DOHH2 (cell line): ENCODE results near the gene PHC3.

Experiments
- H3F3A ChIP-seq: fragments of 200-600 bp; sonication (generic), shearing (Covaris generic); 2 replicates; pipeline ENCODE4 v1.6.0; 2016; ENCODE audit warnings: antibody characterized with exemption, mild to moderate bottlenecking; ENCODE audit not compliant: control insufficient read depth, insufficient read depth
- H3K27ac ChIP-seq: fragments of 200-600 bp; sonication (generic); 2 replicates; pipeline ENCODE4 v1.5.1; 2014; ENCODE audit warnings: low read depth, mild to moderate bottlenecking, low read length, moderate library complexity
- H3K27me3 ChIP-seq: fragments of 200-600 bp; sonication (generic); 2 replicates; pipeline ENCODE4 v1.6.1; 2014; ENCODE audit warnings: mild to moderate bottlenecking, low read length, mixed read lengths; ENCODE audit not compliant: control insufficient read depth
- H3K36me3 ChIP-seq: fragments of 200-600 bp; sonication (generic); 2 replicates; pipeline ENCODE4 v1.6.1; 2014; ENCODE audit warnings: mild to moderate bottlenecking, low read length, moderate library complexity, mixed read lengths; ENCODE audit not compliant: control insufficient read depth
- H3K4me1 ChIP-seq: fragments of 200-600 bp; sonication (generic); 2 replicates; pipeline ENCODE4 v1.6.1; 2014; ENCODE audit warnings: mild to moderate bottlenecking, low read length, mixed read lengths; ENCODE audit not compliant: control insufficient read depth
- H3K4me2 ChIP-seq: fragments of 200-600 bp; sonication (generic); 2 replicates; pipeline ENCODE4 v1.6.0; 2014; ENCODE audit warnings: mild to moderate bottlenecking, low read length, moderate library complexity
- H3K4me3 ChIP-seq: fragments of 200-600 bp; sonication (generic); 2 replicates; pipeline ENCODE4 v1.5.1; 2014; ENCODE audit warnings: mild to moderate bottlenecking, low read length, mixed read lengths
- H3K79me2 ChIP-seq: fragments of 200-600 bp; sonication (generic); 2 replicates; pipeline ENCODE4 v1.6.1; 2014; ENCODE audit warnings: mild to moderate bottlenecking, low read length, mixed read lengths; ENCODE audit not compliant: control insufficient read depth
- H3K9me2 ChIP-seq: fragments of 200-600 bp; sonication (generic); replicated peaks from 2 replicates; pipeline ENCODE4 v1.6.1; 2014; ENCODE audit warnings: mild to moderate bottlenecking, low read length, mixed read lengths; ENCODE audit not compliant: control insufficient read depth
- H3K9me3 ChIP-seq: fragments of 200-600 bp; sonication (generic); 2 replicates; pipeline ENCODE4 v1.6.1; 2014; ENCODE audit warnings: antibody characterized with exemption, low read length, mixed read lengths; ENCODE audit not compliant: control insufficient read depth, insufficient read depth
- H4K20me1 ChIP-seq: fragments of 200-600 bp; sonication (generic); 2 replicates; pipeline ENCODE4 v1.6.0; 2014; ENCODE audit warnings: low read depth, mild to moderate bottlenecking, antibody characterized with exemption, low read length, moderate library complexity; ENCODE audit not compliant: control insufficient read depth, insufficient read depth
- EZH2phosphoT487 ChIP-seq: fragments of 200-600 bp; sonication (generic); IDR thresholded peaks from 2 replicates; pipeline ENCODE4 v1.6.1; 2017; ENCODE audit warnings: borderline replicate concordance, mild to moderate bottlenecking, antibody characterized with exemption, low read length, moderate library complexity, mixed read lengths
- TF ChIP-seq, protein P1 (sequence below): fragments of 200-600 bp; sonication (generic); IDR thresholded peaks from one replicate; pipeline ENCODE4 v1.5.1; 2014; ENCODE audit warnings: antibody characterized with exemption, mild to moderate bottlenecking, low read depth, low read length; ENCODE audit not compliant: poor library complexity, severe bottlenecking

The PHC3 gene

DNA sequence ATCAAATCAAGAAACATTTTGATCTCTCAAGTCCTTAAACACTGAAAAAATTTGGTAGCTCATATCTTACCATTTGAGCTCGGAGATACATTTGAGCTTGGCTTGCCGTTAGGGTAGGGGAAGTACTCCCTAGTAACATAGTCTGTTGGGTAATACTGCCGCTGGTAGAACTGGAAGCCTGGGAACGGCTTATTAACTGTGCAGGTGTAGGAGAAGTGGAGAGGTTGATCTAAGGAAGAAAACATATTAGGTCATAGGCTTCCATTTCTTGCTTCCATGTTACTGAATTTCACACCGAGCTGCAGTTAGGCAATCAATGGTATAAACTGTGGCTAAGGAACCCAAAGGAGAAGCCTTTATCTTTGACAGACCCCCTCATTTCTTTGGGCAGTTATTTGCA lies 32.5 kb downstream of the PHC3 start:
- Histone ChIP-seq H3F3A (no peaks in the 10 kb centered on the region), H3K36me3 (peaks cover 61% of the 10 kb centered on the region), H3K4me3 (no peak overlapping the region), H3K27ac (no peak overlapping the region), H3K27me3 (no peaks in the 10 kb centered on the region), H3K4me1 (peaks cover 34% of the 10 kb centered on the region), H3K9me2 (no peaks in the 10 kb centered on the region), H3K9me3 (no peaks in the 10 kb centered on the region), H3K4me2 (no peak overlapping the region), H3K79me2 (peaks cover 78% of the 10 kb centered on the region), H4K20me1 (no peaks in the 10 kb centered on the region)
- TF ChIP-seq, protein P1, sequence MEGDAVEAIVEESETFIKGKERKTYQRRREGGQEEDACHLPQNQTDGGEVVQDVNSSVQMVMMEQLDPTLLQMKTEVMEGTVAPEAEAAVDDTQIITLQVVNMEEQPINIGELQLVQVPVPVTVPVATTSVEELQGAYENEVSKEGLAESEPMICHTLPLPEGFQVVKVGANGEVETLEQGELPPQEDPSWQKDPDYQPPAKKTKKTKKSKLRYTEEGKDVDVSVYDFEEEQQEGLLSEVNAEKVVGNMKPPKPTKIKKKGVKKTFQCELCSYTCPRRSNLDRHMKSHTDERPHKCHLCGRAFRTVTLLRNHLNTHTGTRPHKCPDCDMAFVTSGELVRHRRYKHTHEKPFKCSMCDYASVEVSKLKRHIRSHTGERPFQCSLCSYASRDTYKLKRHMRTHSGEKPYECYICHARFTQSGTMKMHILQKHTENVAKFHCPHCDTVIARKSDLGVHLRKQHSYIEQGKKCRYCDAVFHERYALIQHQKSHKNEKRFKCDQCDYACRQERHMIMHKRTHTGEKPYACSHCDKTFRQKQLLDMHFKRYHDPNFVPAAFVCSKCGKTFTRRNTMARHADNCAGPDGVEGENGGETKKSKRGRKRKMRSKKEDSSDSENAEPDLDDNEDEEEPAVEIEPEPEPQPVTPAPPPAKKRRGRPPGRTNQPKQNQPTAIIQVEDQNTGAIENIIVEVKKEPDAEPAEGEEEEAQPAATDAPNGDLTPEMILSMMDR = no peak
- no peak for TF ChIP-seq EZH2phosphoT487

DNA sequence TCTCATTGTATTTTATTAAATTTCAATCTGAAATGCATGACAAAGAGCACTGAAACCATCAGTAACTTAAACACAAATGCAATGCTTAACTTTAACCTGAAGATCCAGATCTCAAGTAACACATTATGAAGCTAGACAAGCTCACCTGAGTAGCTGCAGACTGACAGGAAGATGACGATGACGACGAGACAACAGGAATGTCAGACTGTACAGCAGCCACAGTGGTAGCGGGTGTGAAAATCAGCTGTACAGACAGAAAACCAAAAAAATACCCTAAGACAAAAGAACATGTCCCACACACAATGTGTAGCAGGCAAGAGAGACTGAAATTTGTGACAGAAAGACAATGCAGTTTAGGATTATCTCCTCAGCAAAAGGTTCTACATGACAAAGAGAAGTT lies 36.3 kb downstream of the PHC3 start:
- Histone ChIP-seq H3K27me3 (no peaks in the 10 kb centered on the region), H3K36me3 (peaks cover 65% of the 10 kb centered on the region), H3K27ac (no peak overlapping the region), H3K9me3 (no peaks in the 10 kb centered on the region), H3K9me2 (no peaks in the 10 kb centered on the region), H3K4me3 (no peak overlapping the region), H3F3A (no peaks in the 10 kb centered on the region), H3K79me2 (peaks cover 54% of the 10 kb centered on the region), H3K4me1 (peaks cover 17% of the 10 kb centered on the region), H4K20me1 (no peaks in the 10 kb centered on the region), H3K4me2 (no peak overlapping the region)
- no peak for TF ChIP-seq EZH2phosphoT487
- TF ChIP-seq, protein P1 = no peak

DNA sequence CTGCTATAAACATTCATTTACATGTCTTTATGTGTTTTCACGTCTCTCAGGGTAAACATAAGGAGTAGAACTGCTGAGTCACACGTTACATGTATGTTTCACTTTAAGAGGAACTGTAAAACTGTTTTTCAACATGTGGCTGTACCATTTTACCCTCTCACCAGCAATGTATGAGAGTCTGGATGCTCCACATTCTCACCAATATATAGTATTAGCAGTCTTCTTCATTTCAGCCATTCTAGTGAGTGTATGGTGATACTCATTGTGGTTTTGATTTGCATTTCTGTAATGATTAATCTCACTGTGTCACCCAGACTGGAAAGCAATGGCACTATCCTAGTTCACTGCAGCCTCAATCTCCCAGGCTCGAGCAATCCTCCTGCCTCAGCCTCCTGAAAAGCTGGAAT lies 37.1 kb downstream of the PHC3 start:
- Histone ChIP-seq H3F3A (0 out of 2 replicates have a peak, but pooled peaks cover under 1% of the 10 kb centered on the region), H3K36me3 (peaks cover 60% of the 10 kb centered on the region), H3K27ac (no peak overlapping the region), H3K4me3 (no peak overlapping the region), H3K9me3 (no peaks in the 10 kb centered on the region), H3K9me2 (no peaks in the 10 kb centered on the region), H3K79me2 (peaks cover 51% of the 10 kb centered on the region), H3K4me1 (peaks cover 17% of the 10 kb centered on the region), H4K20me1 (no peaks in the 10 kb centered on the region), H3K4me2 (no peak overlapping the region), H3K27me3 (no peaks in the 10 kb centered on the region)
- TF ChIP-seq, protein P1 = no peak
- TF ChIP-seq EZH2phosphoT487 = no peak

DNA sequence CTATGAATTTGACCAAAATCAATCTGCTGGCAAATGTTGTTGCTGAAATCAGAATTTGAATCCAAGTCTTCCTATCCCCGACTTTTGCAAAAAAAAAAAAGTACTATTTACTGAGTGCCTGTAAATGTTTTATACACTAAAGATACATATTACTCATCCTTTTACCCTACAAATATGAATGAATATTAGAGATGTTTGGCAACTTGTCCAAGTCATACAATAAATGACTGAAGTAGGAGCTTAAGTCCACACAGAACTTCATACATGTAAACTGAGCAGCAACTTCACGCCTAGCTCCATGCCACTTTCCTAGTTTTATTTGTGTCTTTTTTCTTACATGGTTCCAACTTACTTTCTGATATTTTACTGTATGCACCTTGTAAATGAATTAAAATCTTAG lies 39.2 kb downstream of the PHC3 start:
- Histone ChIP-seq H3K27me3 (no peaks in the 10 kb centered on the region), H4K20me1 (no peaks in the 10 kb centered on the region), H3K36me3 (peaks cover 43% of the 10 kb centered on the region), H3K4me1 (peaks cover 17% of the 10 kb centered on the region), H3K9me3 (no peaks in the 10 kb centered on the region), H3F3A (0 out of 2 replicates have a peak, but pooled peaks cover 3% of the 10 kb centered on the region), H3K27ac (no peak overlapping the region), H3K4me3 (no peak overlapping the region), H3K4me2 (no peak overlapping the region), H3K9me2 (no peaks in the 10 kb centered on the region), H3K79me2 (peaks cover 31% of the 10 kb centered on the region)
- no peak for TF ChIP-seq EZH2phosphoT487
- TF ChIP-seq, protein P1 = no peak
